WTC11 (cell line): ENCODE results near the gene CHRM1. TPM values are rescaled to one million over a fixed set of nuclear protein-coding genes. Genes with fewer than 3 reads are reported as not detected.

ENCODE experiments used
- ATAC-seq: fragments of 200-7000 bp; cut with Tn5 transposase; 2 replicates; pipeline ENCODE4 v1.10.0; 2021; ENCODE audit warnings: mild to moderate bottlenecking, moderate library complexity
- CTCF ChIA-PET: fragments of 300-600 bp; sonication (Branson Sonifier 250); formaldehyde crosslinking; loops from one replicate; lab custom pipeline; 2021; ENCODE audit warnings: antibody characterized with exemption; lab: Charles Lee
- POLR2A ChIA-PET: fragments of 350-600 bp; sonication (Branson Sonifier 250); formaldehyde crosslinking; loops from one replicate; lab custom pipeline; 2021; ENCODE audit warnings: antibody characterized with exemption; lab: Charles Lee
- DNase-seq: peaks from one replicate; pipeline ENCODE4 v3.0.0; 2021; ENCODE audit warnings: low spot score
- H3K27ac Mint-ChIP-seq: 2 replicates; pipeline ENCODE4 v1.8.0; 2021; ENCODE audit warnings: mixed read lengths
- H3K27me3 Mint-ChIP-seq: 2 replicates; pipeline ENCODE4 v1.8.0; 2021; ENCODE audit warnings: low read depth, mild to moderate bottlenecking, moderate library complexity, mixed read lengths
- H3K36me3 Mint-ChIP-seq: 2 replicates; pipeline ENCODE4 v1.8.0; 2021; ENCODE audit warnings: mixed read lengths
- H3K4me1 Mint-ChIP-seq: 2 replicates; pipeline ENCODE4 v1.8.0; 2022; ENCODE audit warnings: mixed read lengths
- H3K4me3 Mint-ChIP-seq: 2 replicates; pipeline ENCODE4 v1.8.0; 2021; ENCODE audit warnings: mild to moderate bottlenecking, moderate library complexity, mixed read lengths
- H3K9me3 Mint-ChIP-seq: 2 replicates; pipeline ENCODE4 v1.8.0; 2021; ENCODE audit warnings: mixed read lengths
- CREB1 ChIP-seq: sonication (generic); formaldehyde crosslinking; IDR thresholded peaks from 2 replicates; pipeline ENCODE4 v1.8.0; 2023; ENCODE audit warnings: mild to moderate bottlenecking, missing genetic modification reagents
- EMX1 ChIP-seq: fragments of 250-450 bp; sonication (Bioruptor Pico); IDR thresholded peaks from 2 replicates; pipeline ENCODE4 v1.8.0; 2021; ENCODE audit warnings: mild to moderate bottlenecking
- ESRRA ChIP-seq: sonication (generic); formaldehyde crosslinking; IDR thresholded peaks from 2 replicates; pipeline ENCODE4 v1.8.1; 2022; ENCODE audit warnings: mild to moderate bottlenecking, missing genetic modification reagents, borderline replicate concordance
- GTF2I ChIP-seq: fragments of 250-450 bp; sonication (Bioruptor Pico); conservative IDR thresholded peaks from 2 replicates; pipeline ENCODE4 v1.4.0; 2021; ENCODE audit warnings: mild to moderate bottlenecking
- JUN ChIP-seq: sonication (generic); formaldehyde crosslinking; IDR thresholded peaks from 2 replicates; pipeline ENCODE4 v1.8.0; 2023; ENCODE audit warnings: mild to moderate bottlenecking, missing genetic modification reagents
- NFE2L1 ChIP-seq: sonication (generic); formaldehyde crosslinking; IDR thresholded peaks from 2 replicates; pipeline ENCODE4 v1.8.1; 2023; ENCODE audit warnings: missing genetic modification reagents
- NR1H2 ChIP-seq: sonication (generic); formaldehyde crosslinking; IDR thresholded peaks from 2 replicates; pipeline ENCODE4 v1.9.0; 2021; ENCODE audit warnings: mild to moderate bottlenecking, moderate library complexity, missing genetic modification reagents
- NR3C1 ChIP-seq: sonication (generic); formaldehyde crosslinking; conservative IDR thresholded peaks from 2 replicates; pipeline ENCODE4 v1.8.1; 2023; ENCODE audit warnings: low read depth, mild to moderate bottlenecking, missing genetic modification reagents
- PRRX2 ChIP-seq: fragments of 250-450 bp; sonication (Bioruptor Pico); IDR thresholded peaks from 2 replicates; pipeline ENCODE4 v1.8.0; 2021; ENCODE audit warnings: mild to moderate bottlenecking
- SMAD4 ChIP-seq: sonication (generic); formaldehyde crosslinking; IDR thresholded peaks from 2 replicates; pipeline ENCODE4 v1.8.0; 2022; ENCODE audit warnings: mild to moderate bottlenecking, missing genetic modification reagents
- ZNF138 ChIP-seq: sonication (generic); formaldehyde crosslinking; conservative IDR thresholded peaks from 2 replicates; pipeline ENCODE4 v1.8.1; 2022; ENCODE audit warnings: mild to moderate bottlenecking, moderate library complexity, missing genetic modification reagents
- total RNA-seq: library from RNA; stranded (reverse); gene quantifications from 3 replicates; pipeline ENCODE4 v1.2.3, GENCODE V29; 2021
- TF ChIP-seq, protein P1 (sequence below): sonication (generic); formaldehyde crosslinking; IDR thresholded peaks from 2 replicates; pipeline ENCODE4 v1.8.0; 2022; ENCODE audit warnings: mild to moderate bottlenecking, missing genetic modification reagents
- TF ChIP-seq, protein P2 (sequence below): fragments of 250-450 bp; sonication (Bioruptor Pico); IDR thresholded peaks from 2 replicates; pipeline ENCODE4 v1.9.0; 2021; ENCODE audit warnings: mild to moderate bottlenecking, borderline replicate concordance
- TF ChIP-seq, protein P3 (sequence below): sonication (generic); formaldehyde crosslinking; IDR thresholded peaks from 2 replicates; pipeline ENCODE4 v1.8.0; 2022; ENCODE audit warnings: mild to moderate bottlenecking, missing genetic modification reagents
- TF ChIP-seq, protein P4 (sequence below): fragments of 250-450 bp; sonication (Bioruptor Pico); IDR thresholded peaks from 2 replicates; pipeline ENCODE4 v1.9.0; 2021; ENCODE audit warnings: moderate library complexity, mild to moderate bottlenecking, inconsistent platforms, borderline replicate concordance
- TF ChIP-seq, protein P5 (sequence below): sonication (generic); formaldehyde crosslinking; IDR thresholded peaks from 2 replicates; pipeline ENCODE4 v1.8.1; 2022; ENCODE audit warnings: low read depth, missing genetic modification reagents, borderline replicate concordance
- TF ChIP-seq, protein P6 (sequence below): sonication (generic); formaldehyde crosslinking; IDR thresholded peaks from 2 replicates; pipeline ENCODE4 v1.8.1; 2022; ENCODE audit warnings: mild to moderate bottlenecking, missing genetic modification reagents, moderate library complexity, borderline replicate concordance
- TF ChIP-seq, protein P7 (sequence below): fragments of 250-450 bp; sonication (Bioruptor Pico); conservative IDR thresholded peaks from 2 replicates; pipeline ENCODE4 v1.9.0; 2021; ENCODE audit warnings: mild to moderate bottlenecking
- TF ChIP-seq, protein P8 (sequence below): fragments of 250-450 bp; sonication (Bioruptor Pico); IDR thresholded peaks from 2 replicates; pipeline ENCODE4 v1.9.0; 2021; ENCODE audit warnings: mild to moderate bottlenecking

CHRM1 gene
- total RNA-seq, 1 experiment from 2014 or later = not detected

DNA sequence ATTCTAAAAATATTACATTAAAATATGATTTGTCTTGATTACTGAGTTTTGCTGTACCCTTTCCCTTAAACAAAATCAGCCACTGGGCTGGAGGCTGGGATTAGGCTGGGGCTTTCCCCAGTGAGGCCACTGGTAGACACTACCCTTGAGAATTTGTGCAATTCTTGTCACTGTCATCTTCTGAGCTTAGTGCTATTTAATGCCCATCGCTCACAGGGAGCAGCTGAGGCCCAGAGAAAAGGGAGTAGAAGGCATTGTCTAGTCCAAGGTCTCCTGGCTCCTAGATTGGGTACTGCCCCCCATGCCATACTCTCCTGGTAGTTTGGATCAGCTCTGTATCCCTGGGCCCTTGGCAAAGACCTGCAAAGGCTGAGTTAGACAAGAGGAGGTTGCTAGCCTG, 6.7 kb downstream of the CHRM1 start:
- H3K36me3 Mint-ChIP-seq = no peaks in the 10 kb centered on the region
- no peak overlapping the region for H3K27ac Mint-ChIP-seq
- no peak for DNase-seq
- peaks cover 4% of the 10 kb centered on the region; the same call in 1 of the 2 replicates for H3K27me3 Mint-ChIP-seq
- no peak for TF ChIP-seq NR1H2 (CRISPR knock-in tag)
- TF ChIP-seq NFE2L1 (CRISPR knock-in tag) = no peak
- TF ChIP-seq, protein P1, sequence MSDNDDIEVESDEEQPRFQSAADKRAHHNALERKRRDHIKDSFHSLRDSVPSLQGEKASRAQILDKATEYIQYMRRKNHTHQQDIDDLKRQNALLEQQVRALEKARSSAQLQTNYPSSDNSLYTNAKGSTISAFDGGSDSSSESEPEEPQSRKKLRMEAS = no peak
- TF ChIP-seq ESRRA (CRISPR knock-in tag) = no peak
- TF ChIP-seq, protein P2, sequence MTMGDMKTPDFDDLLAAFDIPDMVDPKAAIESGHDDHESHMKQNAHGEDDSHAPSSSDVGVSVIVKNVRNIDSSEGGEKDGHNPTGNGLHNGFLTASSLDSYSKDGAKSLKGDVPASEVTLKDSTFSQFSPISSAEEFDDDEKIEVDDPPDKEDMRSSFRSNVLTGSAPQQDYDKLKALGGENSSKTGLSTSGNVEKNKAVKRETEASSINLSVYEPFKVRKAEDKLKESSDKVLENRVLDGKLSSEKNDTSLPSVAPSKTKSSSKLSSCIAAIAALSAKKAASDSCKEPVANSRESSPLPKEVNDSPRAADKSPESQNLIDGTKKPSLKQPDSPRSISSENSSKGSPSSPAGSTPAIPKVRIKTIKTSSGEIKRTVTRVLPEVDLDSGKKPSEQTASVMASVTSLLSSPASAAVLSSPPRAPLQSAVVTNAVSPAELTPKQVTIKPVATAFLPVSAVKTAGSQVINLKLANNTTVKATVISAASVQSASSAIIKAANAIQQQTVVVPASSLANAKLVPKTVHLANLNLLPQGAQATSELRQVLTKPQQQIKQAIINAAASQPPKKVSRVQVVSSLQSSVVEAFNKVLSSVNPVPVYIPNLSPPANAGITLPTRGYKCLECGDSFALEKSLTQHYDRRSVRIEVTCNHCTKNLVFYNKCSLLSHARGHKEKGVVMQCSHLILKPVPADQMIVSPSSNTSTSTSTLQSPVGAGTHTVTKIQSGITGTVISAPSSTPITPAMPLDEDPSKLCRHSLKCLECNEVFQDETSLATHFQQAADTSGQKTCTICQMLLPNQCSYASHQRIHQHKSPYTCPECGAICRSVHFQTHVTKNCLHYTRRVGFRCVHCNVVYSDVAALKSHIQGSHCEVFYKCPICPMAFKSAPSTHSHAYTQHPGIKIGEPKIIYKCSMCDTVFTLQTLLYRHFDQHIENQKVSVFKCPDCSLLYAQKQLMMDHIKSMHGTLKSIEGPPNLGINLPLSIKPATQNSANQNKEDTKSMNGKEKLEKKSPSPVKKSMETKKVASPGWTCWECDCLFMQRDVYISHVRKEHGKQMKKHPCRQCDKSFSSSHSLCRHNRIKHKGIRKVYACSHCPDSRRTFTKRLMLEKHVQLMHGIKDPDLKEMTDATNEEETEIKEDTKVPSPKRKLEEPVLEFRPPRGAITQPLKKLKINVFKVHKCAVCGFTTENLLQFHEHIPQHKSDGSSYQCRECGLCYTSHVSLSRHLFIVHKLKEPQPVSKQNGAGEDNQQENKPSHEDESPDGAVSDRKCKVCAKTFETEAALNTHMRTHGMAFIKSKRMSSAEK = no peak
- TF ChIP-seq EMX1 = no peak
- TF ChIP-seq, protein P3, sequence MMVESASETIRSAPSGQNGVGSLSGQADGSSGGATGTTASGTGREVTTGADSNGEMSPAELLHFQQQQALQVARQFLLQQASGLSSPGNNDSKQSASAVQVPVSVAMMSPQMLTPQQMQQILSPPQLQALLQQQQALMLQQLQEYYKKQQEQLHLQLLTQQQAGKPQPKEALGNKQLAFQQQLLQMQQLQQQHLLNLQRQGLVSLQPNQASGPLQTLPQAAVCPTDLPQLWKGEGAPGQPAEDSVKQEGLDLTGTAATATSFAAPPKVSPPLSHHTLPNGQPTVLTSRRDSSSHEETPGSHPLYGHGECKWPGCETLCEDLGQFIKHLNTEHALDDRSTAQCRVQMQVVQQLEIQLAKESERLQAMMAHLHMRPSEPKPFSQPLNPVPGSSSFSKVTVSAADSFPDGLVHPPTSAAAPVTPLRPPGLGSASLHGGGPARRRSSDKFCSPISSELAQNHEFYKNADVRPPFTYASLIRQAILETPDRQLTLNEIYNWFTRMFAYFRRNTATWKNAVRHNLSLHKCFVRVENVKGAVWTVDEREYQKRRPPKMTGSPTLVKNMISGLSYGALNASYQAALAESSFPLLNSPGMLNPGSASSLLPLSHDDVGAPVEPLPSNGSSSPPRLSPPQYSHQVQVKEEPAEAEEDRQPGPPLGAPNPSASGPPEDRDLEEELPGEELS = no peak
- no peak for TF ChIP-seq SMAD4 (CRISPR knock-in tag)
- no peak for TF ChIP-seq NR3C1 (CRISPR knock-in tag)
- TF ChIP-seq, protein P4, sequence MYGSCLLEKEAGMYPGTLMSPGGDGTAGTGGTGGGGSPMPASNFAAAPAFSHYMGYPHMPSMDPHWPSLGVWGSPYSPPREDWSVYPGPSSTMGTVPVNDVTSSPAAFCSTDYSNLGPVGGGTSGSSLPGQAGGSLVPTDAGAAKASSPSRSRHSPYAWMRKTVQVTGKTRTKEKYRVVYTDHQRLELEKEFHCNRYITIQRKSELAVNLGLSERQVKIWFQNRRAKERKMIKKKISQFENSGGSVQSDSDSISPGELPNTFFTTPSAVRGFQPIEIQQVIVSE (CRISPR knock-in tag) = no peak
- TF ChIP-seq JUN = no peak
- TF ChIP-seq, protein P5, sequence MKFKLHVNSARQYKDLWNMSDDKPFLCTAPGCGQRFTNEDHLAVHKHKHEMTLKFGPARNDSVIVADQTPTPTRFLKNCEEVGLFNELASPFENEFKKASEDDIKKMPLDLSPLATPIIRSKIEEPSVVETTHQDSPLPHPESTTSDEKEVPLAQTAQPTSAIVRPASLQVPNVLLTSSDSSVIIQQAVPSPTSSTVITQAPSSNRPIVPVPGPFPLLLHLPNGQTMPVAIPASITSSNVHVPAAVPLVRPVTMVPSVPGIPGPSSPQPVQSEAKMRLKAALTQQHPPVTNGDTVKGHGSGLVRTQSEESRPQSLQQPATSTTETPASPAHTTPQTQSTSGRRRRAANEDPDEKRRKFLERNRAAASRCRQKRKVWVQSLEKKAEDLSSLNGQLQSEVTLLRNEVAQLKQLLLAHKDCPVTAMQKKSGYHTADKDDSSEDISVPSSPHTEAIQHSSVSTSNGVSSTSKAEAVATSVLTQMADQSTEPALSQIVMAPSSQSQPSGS (CRISPR knock-in tag) = no peak
- TF ChIP-seq ZNF138 = no peak
- TF ChIP-seq, protein P6, sequence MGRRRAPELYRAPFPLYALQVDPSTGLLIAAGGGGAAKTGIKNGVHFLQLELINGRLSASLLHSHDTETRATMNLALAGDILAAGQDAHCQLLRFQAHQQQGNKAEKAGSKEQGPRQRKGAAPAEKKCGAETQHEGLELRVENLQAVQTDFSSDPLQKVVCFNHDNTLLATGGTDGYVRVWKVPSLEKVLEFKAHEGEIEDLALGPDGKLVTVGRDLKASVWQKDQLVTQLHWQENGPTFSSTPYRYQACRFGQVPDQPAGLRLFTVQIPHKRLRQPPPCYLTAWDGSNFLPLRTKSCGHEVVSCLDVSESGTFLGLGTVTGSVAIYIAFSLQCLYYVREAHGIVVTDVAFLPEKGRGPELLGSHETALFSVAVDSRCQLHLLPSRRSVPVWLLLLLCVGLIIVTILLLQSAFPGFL (CRISPR knock-in tag) = no peak
- no peak for TF ChIP-seq CREB1 (CRISPR knock-in tag)
- TF ChIP-seq GTF2I (CRISPR knock-in tag) = no peak
- TF ChIP-seq PRRX2 = no peak
- TF ChIP-seq, protein P7, sequence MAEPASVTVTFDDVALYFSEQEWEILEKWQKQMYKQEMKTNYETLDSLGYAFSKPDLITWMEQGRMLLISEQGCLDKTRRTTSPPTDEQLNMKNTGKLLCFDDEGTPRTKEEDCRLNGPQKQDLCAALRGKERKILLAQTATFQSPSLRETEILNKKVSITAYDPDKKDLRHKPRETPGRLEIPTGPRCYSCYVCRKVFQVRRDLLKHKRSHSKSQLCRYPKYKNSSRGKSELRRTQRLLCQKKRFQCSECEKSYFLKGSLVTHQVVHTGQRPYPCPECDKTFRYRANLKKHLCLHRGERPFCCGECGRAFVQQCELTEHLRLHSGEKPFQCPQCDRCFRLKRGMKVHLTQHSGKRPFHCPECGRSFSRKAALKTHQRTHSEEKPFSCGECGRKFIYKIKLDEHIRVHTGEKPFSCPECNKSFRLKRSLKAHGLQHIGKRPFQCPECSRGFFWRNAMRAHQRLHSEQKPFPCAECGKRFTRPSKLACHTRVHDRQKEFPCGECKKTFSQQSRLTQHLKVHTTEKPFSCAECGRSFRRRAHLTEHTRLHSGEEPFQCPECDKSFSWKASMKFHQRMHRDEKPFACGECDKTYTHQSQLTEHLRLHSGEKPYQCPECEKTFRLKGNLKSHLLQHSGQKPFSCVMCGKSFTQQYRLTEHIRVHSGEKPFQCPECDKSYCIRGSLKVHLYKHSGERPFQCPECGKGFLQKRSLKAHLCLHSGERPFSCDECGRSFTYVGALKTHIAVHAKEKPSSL (CRISPR knock-in tag) = no peak
- TF ChIP-seq, protein P8, sequence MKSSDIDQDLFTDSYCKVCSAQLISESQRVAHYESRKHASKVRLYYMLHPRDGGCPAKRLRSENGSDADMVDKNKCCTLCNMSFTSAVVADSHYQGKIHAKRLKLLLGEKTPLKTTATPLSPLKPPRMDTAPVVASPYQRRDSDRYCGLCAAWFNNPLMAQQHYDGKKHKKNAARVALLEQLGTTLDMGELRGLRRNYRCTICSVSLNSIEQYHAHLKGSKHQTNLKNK (CRISPR knock-in tag) = no peak
- ChIA-PET POLR2A (no interaction called here), CTCF (interaction anchor here (1.1 to 2.2 kb wide), 7 partner anchors 8 to 128 kb away, joined by 3 to 13 read pairs (median 6); no protein-coding TSS in a partner anchor)
- H3K4me1 Mint-ChIP-seq = peaks cover 15% of the 10 kb centered on the region
- no peak for ATAC-seq
- no peaks in the 10 kb centered on the region for H3K9me3 Mint-ChIP-seq
- H3K4me3 Mint-ChIP-seq = no peak overlapping the region
